ENCODE data around the gene ARMC2.
"Not testable (repeated sequence)": the region's sequence is repeated elsewhere in the genome, so short reads cannot be mapped to it uniquely, and the experiment has no call there.

ARMC2 gene

GRCh38 chr6:108810057-108810643, 38.1 kb upstream of the ARMC2 start:
- Histone ChIP-seq H3K36me3 (replicated peaks) (no peaks in the 10 kb centered on the region), H3K27me3 (ENCODE audit: low read depth) (no peaks in the 10 kb centered on the region), H3K4me3 (no peak overlapping the region), H3K4me1 (no peaks in the 10 kb centered on the region), H3K9me3 (no peaks in the 10 kb centered on the region; the same call in none of the 2 replicates)
- in situ Hi-C loops (cut with MboI; ENCODE audit: low sequenced_read_pairs), result no loop called here
- no peak for DNase-seq (ENCODE audit: low spot score in 2 of 2)

GRCh38 chr6:108811490-108811889, 36.7 kb upstream of the ARMC2 start:
- Histone ChIP-seq H3K4me3 (no peak overlapping the region), H3K27me3 (ENCODE audit: low read depth) (no peaks in the 10 kb centered on the region), H3K4me1 (no peaks in the 10 kb centered on the region), H3K36me3 (replicated peaks) (no peaks in the 10 kb centered on the region), H3K9me3 (peaks cover 2% of the 10 kb centered on the region)
- no peak for DNase-seq (ENCODE audit: low spot score in 2 of 2)
- in situ Hi-C loops (cut with MboI; ENCODE audit: low sequenced_read_pairs), result no loop called here

GRCh38 chr6:108813218-108813617, 35.0 kb upstream of the ARMC2 start:
- H3K4me3 ChIP-seq; H3K4me1 ChIP-seq; DNase-seq (ENCODE audit: low spot score in 2 of 2); in situ Hi-C loops (cut with MboI; ENCODE audit: low sequenced_read_pairs); H3K27me3 ChIP-seq (ENCODE audit: low read depth); H3K9me3 ChIP-seq; H3K36me3 ChIP-seq (replicated peaks): not testable (repeated sequence)

- H3K36me3 ChIP-seq (replicated peaks); in situ Hi-C loops (cut with MboI; ENCODE audit: low sequenced_read_pairs): not testable (repeated sequence)
These were observed 30.9 kb upstream of the ARMC2 start for GRCh38 chr6:108817276-108817675.

GRCh38 chr6:108820006-108820405, 28.2 kb upstream of the ARMC2 start:
- H3K4me3 ChIP-seq, result no peak overlapping the region
- no peaks in the 10 kb centered on the region for H3K36me3 ChIP-seq (replicated peaks)
- no peaks in the 10 kb centered on the region for H3K27me3 ChIP-seq (ENCODE audit: low read depth)
- in situ Hi-C loops (cut with MboI; ENCODE audit: low sequenced_read_pairs), result no loop called here
- H3K9me3 ChIP-seq, result peaks cover 11% of the 10 kb centered on the region
- H3K4me1 ChIP-seq, result no peaks in the 10 kb centered on the region
- no peak for DNase-seq (ENCODE audit: low spot score in 2 of 2)

More at GRCh38 chr6:108817276-108817675, 30.9 kb upstream of the ARMC2 start:
- H3K27me3 ChIP-seq (ENCODE audit: low read depth); H3K4me1 ChIP-seq; DNase-seq (ENCODE audit: low spot score in 2 of 2); H3K9me3 ChIP-seq; H3K4me3 ChIP-seq: not testable (repeated sequence)

GRCh38 chr6:108822401-108822800, 25.8 kb upstream of the ARMC2 start:
- no peaks in the 10 kb centered on the region for H3K27me3 ChIP-seq (ENCODE audit: low read depth)
- DNase-seq (ENCODE audit: low spot score in 2 of 2), result no peak
- H3K9me3 ChIP-seq, result peaks cover 8% of the 10 kb centered on the region
- H3K4me1 ChIP-seq, result no peaks in the 10 kb centered on the region
- no peak overlapping the region for H3K4me3 ChIP-seq
- in situ Hi-C loops (cut with MboI; ENCODE audit: low sequenced_read_pairs), result no loop called here
- no peaks in the 10 kb centered on the region for H3K36me3 ChIP-seq (replicated peaks)

GRCh38 chr6:108825326-108825725, 22.9 kb upstream of the ARMC2 start:
- Histone ChIP-seq H3K4me3 (no peak overlapping the region), H3K9me3 (peaks cover 12% of the 10 kb centered on the region; the same call in 1 of the 2 replicates), H3K4me1 (no peaks in the 10 kb centered on the region), H3K27me3 (ENCODE audit: low read depth) (peaks cover 5% of the 10 kb centered on the region), H3K36me3 (replicated peaks) (no peaks in the 10 kb centered on the region)
- in situ Hi-C loops (cut with MboI; ENCODE audit: low sequenced_read_pairs), result no loop called here
- DNase-seq (ENCODE audit: low spot score in 2 of 2), result no peak

- Histone ChIP-seq H3K36me3 (replicated peaks) (no peaks in the 10 kb centered on the region), H3K27me3 (ENCODE audit: low read depth) (peaks cover 5% of the 10 kb centered on the region), H3K4me3 (no peak overlapping the region), H3K9me3 (peaks cover 8% of the 10 kb centered on the region; the same call in 1 of the 2 replicates), H3K4me1 (peaks cover 6% of the 10 kb centered on the region; the same call in 1 of the 2 replicates)
- in situ Hi-C loops (cut with MboI; ENCODE audit: low sequenced_read_pairs), result no loop called here
- DNase-seq (ENCODE audit: low spot score in 2 of 2), result no peak
These were observed 17.1 kb upstream of the ARMC2 start for GRCh38 chr6:108831104-108831503.

GRCh38 chr6:108832738-108833137, 15.5 kb upstream of the ARMC2 start:
- no peak overlapping the region for H3K4me3 ChIP-seq
- H3K9me3 ChIP-seq, result peaks cover 4% of the 10 kb centered on the region; the same call in 1 of the 2 replicates
- H3K36me3 ChIP-seq (replicated peaks), result no peaks in the 10 kb centered on the region
- in situ Hi-C loops (cut with MboI; ENCODE audit: low sequenced_read_pairs), result no loop called here
- no peak for DNase-seq (ENCODE audit: low spot score in 2 of 2)
- H3K27me3 ChIP-seq (ENCODE audit: low read depth), result peaks cover 5% of the 10 kb centered on the region
- H3K4me1 ChIP-seq, result peaks cover 6% of the 10 kb centered on the region; the same call in 1 of the 2 replicates

- H3K27me3 ChIP-seq (ENCODE audit: low read depth), result no peaks in the 10 kb centered on the region
- DNase-seq (ENCODE audit: low spot score in 2 of 2), result peak; percentile 72 to 89
- H3K4me3 ChIP-seq, result no peak overlapping the region
- peaks cover 6% of the 10 kb centered on the region; the same call in 1 of the 2 replicates for H3K4me1 ChIP-seq
- no peaks in the 10 kb centered on the region for H3K9me3 ChIP-seq
- in situ Hi-C loops (cut with MboI; ENCODE audit: low sequenced_read_pairs), result loop anchor here (5.0 kb wide), 1 partner anchor 293 kb away; no protein-coding TSS in a partner anchor
- no peaks in the 10 kb centered on the region for H3K36me3 ChIP-seq (replicated peaks)
These were observed 12.9 kb upstream of the ARMC2 start for GRCh38 chr6:108835218-108835850.

- Histone ChIP-seq H3K4me3 (no peak overlapping the region), H3K9me3 (no peaks in the 10 kb centered on the region), H3K4me1 (peaks cover 6% of the 10 kb centered on the region; the same call in 1 of the 2 replicates), H3K36me3 (replicated peaks) (no peaks in the 10 kb centered on the region), H3K27me3 (ENCODE audit: low read depth) (no peaks in the 10 kb centered on the region)
- in situ Hi-C loops (cut with MboI; ENCODE audit: low sequenced_read_pairs), result loop anchor here (5.0 kb wide), 1 partner anchor 294 kb away; no protein-coding TSS in a partner anchor
- DNase-seq (ENCODE audit: low spot score in 2 of 2), result no peak
These were observed 12.2 kb upstream of the ARMC2 start for GRCh38 chr6:108836061-108836460.

- Histone ChIP-seq H3K36me3 (replicated peaks) (no peaks in the 10 kb centered on the region), H3K27me3 (ENCODE audit: low read depth) (no peaks in the 10 kb centered on the region), H3K4me1 (peaks cover 6% of the 10 kb centered on the region; the same call in 1 of the 2 replicates), H3K9me3 (no peaks in the 10 kb centered on the region), H3K4me3 (no peak overlapping the region)
- in situ Hi-C loops (cut with MboI; ENCODE audit: low sequenced_read_pairs), result loop anchor here (5.0 kb wide), 1 partner anchor 295 kb away; no protein-coding TSS in a partner anchor
- DNase-seq (ENCODE audit: low spot score in 2 of 2), result no peak
These were observed 10.8 kb upstream of the ARMC2 start for GRCh38 chr6:108837236-108837971.

- Histone ChIP-seq H3K9me3 (no peaks in the 10 kb centered on the region), H3K4me3 (no peak overlapping the region), H3K4me1 (peaks cover 6% of the 10 kb centered on the region; the same call in 1 of the 2 replicates), H3K36me3 (replicated peaks) (no peaks in the 10 kb centered on the region), H3K27me3 (ENCODE audit: low read depth) (no peaks in the 10 kb centered on the region)
- peak in 1 of 2 experiments; percentile 30 for DNase-seq (ENCODE audit: low spot score in 2 of 2)
- in situ Hi-C loops (cut with MboI; ENCODE audit: low sequenced_read_pairs), result loop anchor here (5.0 kb wide), 1 partner anchor 296 kb away; no protein-coding TSS in a partner anchor
These were observed 10.0 kb upstream of the ARMC2 start for GRCh38 chr6:108838101-108838717.
